IMR-90 (cell line): Measurements from ENCODE around the gene POLR3B. TPM values are rescaled to one million over a fixed set of nuclear protein-coding genes. Genes with fewer than 3 reads are reported as not detected.
A peak's percentile ranks its signal among the peaks of the same experiment; 100 is the strongest.

Experiments
- ATAC-seq: fragments of 200-7000 bp; cut with Tn5 transposase; 2 replicates; pipeline ENCODE4 v1.9.1; 2020; ENCODE audit warnings: low read depth, mild to moderate bottlenecking, moderate library complexity
- BruUV-seq: library from RNA; stranded (reverse); fragments of 400-500 nt; replicated peaks from 2 replicates; lab custom pipeline; 2021; lab: Mats Ljungman, UMichigan
- CTCF ChIA-PET: fragments of 300-600 bp; formaldehyde crosslinking; extraction: SDS; loops from one replicate; lab custom pipeline; 2021; ENCODE audit warnings: antibody characterized with exemption; lab: Yijun Ruan, JAX
- POLR2A ChIA-PET: fragments of 300-600 bp; sonication (Branson Sonifier 250); formaldehyde crosslinking; loops from one replicate; lab custom pipeline; 2022; ENCODE audit warnings: antibody characterized with exemption; ENCODE audit not compliant: unreplicated experiment; lab: Charles Lee
- DNase-seq: peaks from one replicate; pipeline ENCODE4 v3.0.0; 2013
- H2AFZ ChIP-seq: replicated peaks from 2 replicates; pipeline ENCODE3; 2013; ENCODE audit warnings: low read length, mild to moderate bottlenecking; ENCODE audit not compliant: poor library complexity
- H2AK5ac ChIP-seq: 2 replicates; pipeline ENCODE4 v1.6.1; 2013; ENCODE audit warnings: low read depth, low read length, inconsistent platforms
- H2AK9ac ChIP-seq: replicated peaks from 2 replicates; pipeline ENCODE3; 2013; ENCODE audit warnings: mild to moderate bottlenecking, low read depth, low read length, moderate library complexity; ENCODE audit not compliant: poor library complexity
- H2BK120ac ChIP-seq: 2 replicates; pipeline ENCODE4 v1.6.1; 2013; ENCODE audit warnings: low read depth, low read length, inconsistent platforms
- H2BK15ac ChIP-seq: 3 replicates; pipeline ENCODE4 v1.6.1; 2013; ENCODE audit warnings: low read depth, low read length, inconsistent platforms
- H2BK20ac ChIP-seq: 2 replicates; pipeline ENCODE4 v1.6.1; 2013; ENCODE audit warnings: low read depth, mild to moderate bottlenecking, inconsistent platforms, low read length, moderate library complexity
- H2BK5ac ChIP-seq: 2 replicates; pipeline ENCODE4 v1.6.1; 2013; ENCODE audit warnings: mild to moderate bottlenecking, low read depth, low read length, inconsistent platforms; ENCODE audit not compliant: poor library complexity, severe bottlenecking
- H3K14ac ChIP-seq: replicated peaks from 2 replicates; pipeline ENCODE4 v1.6.1; 2013; ENCODE audit warnings: low read depth, low read length, inconsistent platforms
- H3K18ac ChIP-seq: 2 replicates; pipeline ENCODE4 v1.6.1; 2013; ENCODE audit warnings: low read depth, low read length, control low read depth
- H3K23ac ChIP-seq: 2 replicates; pipeline ENCODE4 v1.6.1; 2013; ENCODE audit warnings: low read depth, low read length, inconsistent platforms
- H3K27ac ChIP-seq: 2 replicates; pipeline ENCODE4 v1.5.1; 2013; ENCODE audit warnings: mild to moderate bottlenecking, control low read depth, low read length; ENCODE audit not compliant: insufficient read depth
- H3K27me3 ChIP-seq: 2 replicates; pipeline ENCODE4 v1.6.1; 2013; ENCODE audit warnings: low read length; ENCODE audit not compliant: control insufficient read depth, insufficient read depth
- H3K36me3 ChIP-seq: 2 replicates; pipeline ENCODE4 v1.6.1; 2013; ENCODE audit warnings: low read length, mixed read lengths; ENCODE audit not compliant: control insufficient read depth, insufficient read depth
- H3K4ac ChIP-seq: 2 replicates; pipeline ENCODE4 v1.6.1; 2013; ENCODE audit warnings: low read depth, low read length, inconsistent platforms
- H3K4me1 ChIP-seq: 2 replicates; pipeline ENCODE4 v1.6.1; 2013; ENCODE audit warnings: low read length, mixed read lengths; ENCODE audit not compliant: control insufficient read depth, insufficient read depth
- H3K4me2 ChIP-seq: 2 replicates; pipeline ENCODE4 v1.6.1; 2013; ENCODE audit warnings: low read depth, mild to moderate bottlenecking, control low read depth, low read length, moderate library complexity
- H3K4me3 ChIP-seq: 2 replicates; pipeline ENCODE4 v1.5.1; 2013; ENCODE audit warnings: low read depth, mild to moderate bottlenecking, control low read depth, low read length, moderate library complexity; ENCODE audit not compliant: insufficient read depth
- H3K56ac ChIP-seq: 2 replicates; pipeline ENCODE4 v1.6.1; 2013; ENCODE audit warnings: low read length, inconsistent platforms; ENCODE audit not compliant: insufficient read depth; ENCODE audit errors: extremely low read depth
- H3K79me1 ChIP-seq, 2 experiments: 2 replicates each; pipeline ENCODE4 v1.6.1; 2013; ENCODE audit warnings: low read length in 2 of 2, inconsistent platforms in 1 of 2, low read depth in 1 of 2
- H3K9ac ChIP-seq: 2 replicates; pipeline ENCODE4 v1.6.1; 2013; ENCODE audit warnings: low read depth, low read length, control low read depth
- H3K9me1 ChIP-seq: 2 replicates; pipeline ENCODE4 v1.6.1; 2013; ENCODE audit warnings: low read length, inconsistent platforms; ENCODE audit not compliant: insufficient read depth
- H3K9me3 ChIP-seq: 2 replicates; pipeline ENCODE4 v1.6.1; 2013; ENCODE audit warnings: low read length; ENCODE audit not compliant: control insufficient read depth, insufficient read depth
- H4K20me1 ChIP-seq: 2 replicates; pipeline ENCODE4 v1.6.1; 2013; ENCODE audit warnings: low read length, inconsistent platforms; ENCODE audit not compliant: insufficient read depth
- H4K5ac ChIP-seq: 2 replicates; pipeline ENCODE4 v1.6.1; 2013; ENCODE audit warnings: mild to moderate bottlenecking, low read depth, low read length, control low read depth
- H4K8ac ChIP-seq, 2 experiments: 2 replicates each; pipeline ENCODE4 v1.6.1; 2013; ENCODE audit warnings: low read depth in 2 of 2, low read length in 2 of 2, control low read depth in 1 of 2, inconsistent platforms in 1 of 2
- H4K91ac ChIP-seq: 2 replicates; pipeline ENCODE4 v1.6.1; 2013; ENCODE audit warnings: low read depth, low read length, inconsistent platforms; ENCODE audit not compliant: insufficient read depth
- CHD1 ChIP-seq: IDR thresholded peaks from 2 replicates; pipeline ENCODE4 v1.6.1; 2012; ENCODE audit warnings: low read depth, low read length, improper control_type of control experiment
- MAFK ChIP-seq: IDR thresholded peaks from 2 replicates; pipeline ENCODE4 v1.6.1; 2012; ENCODE audit warnings: low read depth, low read length, improper control_type of control experiment
- WGBS, 2 experiments: methylation state at CpG; one replicate each; pipeline versions ENCODE4 v1.1.5 to v1.1.7; 2013; ENCODE audit warnings: missing lambda C conversion rate in 2 of 2; ENCODE audit not compliant: insufficient read length in 1 of 2; ENCODE audit errors: extremely low coverage in 2 of 2; 5-methylcytosine and 5-hydroxymethylcytosine counted together
- dilution Hi-C: fragments of 300-500 bp; cut with HindIII; formaldehyde crosslinking; loops from one replicate; pipeline ENCODE4 v1.14.3; 2018; ENCODE audit warnings: low sequenced_read_pairs; ENCODE audit not compliant: unreplicated experiment
- in situ Hi-C: fragments of 300-500 bp; cut with MboI; formaldehyde crosslinking; loops from 3 replicates; pipeline ENCODE4 v1.14.3; 2019; ENCODE audit warnings: low sequenced_read_pairs, inconsistent platforms, mixed read lengths
- intact Hi-C: fragments of 100-400 bp; cut with micrococcal nuclease; formaldehyde crosslinking; loops from 2 replicates; pipeline ENCODE4 v1.10.0; 2022
- polyA plus RNA-seq, 3 experiments: library from polyadenylated mRNA; depleted of rRNA; stranded (reverse); fragments of >200 nt; gene quantifications; 2 replicates each; pipeline ENCODE4 v1.2.3, GENCODE V29; 2012; ENCODE audit warnings: low replicate concordance in 1 of 3
- total RNA-seq: library from RNA; depleted of rRNA; stranded (reverse); fragments of >200 nt; gene quantifications from 2 replicates; pipeline ENCODE4 v1.2.3, GENCODE V29; 2012

Gene POLR3B
- total and polyA plus RNA-seq, 2 of the 4 experiments (the other 2 are of a cell fraction): 6.9 to 15.4 TPM

DNA sequence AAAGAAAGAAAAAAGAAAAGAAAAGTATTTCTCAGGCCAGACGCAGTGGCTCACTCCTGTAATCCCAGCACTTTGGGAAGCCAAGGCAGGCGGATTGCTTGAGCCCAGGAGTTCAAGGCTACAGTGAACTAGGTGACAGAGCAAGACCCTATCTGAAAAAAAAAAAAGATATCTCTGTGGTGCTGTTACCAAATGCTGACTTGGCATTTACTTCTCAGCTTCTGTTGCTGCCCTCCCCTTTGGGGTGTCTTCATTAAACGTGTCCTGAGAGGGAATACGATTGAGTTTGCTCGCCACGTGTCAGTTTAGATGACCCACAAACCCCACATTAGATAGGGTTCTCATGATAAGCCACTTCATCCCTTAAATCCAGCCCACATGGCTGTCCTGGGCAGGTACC lies 4.4 kb upstream of the POLR3B start:
- BruUV-seq: no TSS peak
- no peak for DNase-seq

More for the DNA sequence above, 4.4 kb upstream of the POLR3B start:
- H3K14ac ChIP-seq: no peak overlapping the region
- no peaks in the 10 kb centered on the region for H3K4me1 ChIP-seq
- POLR2A ChIA-PET: no interaction called here
- no peak overlapping the region for H4K8ac ChIP-seq
- H3K27ac ChIP-seq: no peak overlapping the region
- H2AFZ ChIP-seq: no peak overlapping the region
- no peak overlapping the region for H2BK120ac ChIP-seq
- 77% methylated on average over 2 of the region's 6 CpGs; no CpG with 5 or more reads in 1 of the 2 experiments for whole genome bisulfite sequencing, 2 experiments
- no peak overlapping the region for H2AK5ac ChIP-seq
- in situ Hi-C loops (loop anchor here (25.0 kb wide), 1 partner anchor 941 kb away; no protein-coding TSS in a partner anchor), dilution Hi-C loops (no loop called here), intact Hi-C loops (loop anchor here (10.0 kb wide), 3 partner anchors 422 to 928 kb away; partner anchors contain the start of gene RIC8B)
- H2BK5ac ChIP-seq: no peak overlapping the region
- H3K4me3 ChIP-seq: no peak overlapping the region
- H3K4me2 ChIP-seq: no peak overlapping the region
- no peak overlapping the region for H4K91ac ChIP-seq
- H2BK20ac ChIP-seq: no peak overlapping the region
- no peaks in the 10 kb centered on the region for H3K9me1 ChIP-seq
- H2AK9ac ChIP-seq: no peak overlapping the region
- no peaks in the 10 kb centered on the region for H4K20me1 ChIP-seq
- CTCF ChIA-PET: no interaction called here
- ATAC-seq: no peak
- no peak overlapping the region for H3K18ac ChIP-seq
- H4K5ac ChIP-seq: no peak overlapping the region
- no peaks in the 10 kb centered on the region for H3K9me3 ChIP-seq
- TF ChIP-seq MAFK: peak; percentile 96
- TF ChIP-seq CHD1: no peak
- no peak overlapping the region for H2BK15ac ChIP-seq
- H3K56ac ChIP-seq: no peak overlapping the region
- peaks cover 2% of the 10 kb centered on the region; the same call in 1 of the 2 replicates for H3K27me3 ChIP-seq
- H3K23ac ChIP-seq: no peak overlapping the region
- H3K79me1 ChIP-seq: no peaks in the 10 kb centered on the region; a peak in 1 of 4 replicates
- H3K9ac ChIP-seq: no peak overlapping the region
- no peaks in the 10 kb centered on the region for H3K36me3 ChIP-seq
- no peak overlapping the region for H3K4ac ChIP-seq
